ENCODE results near the gene GPD1L. TPM values are rescaled to one million over a fixed set of nuclear protein-coding genes. Genes with fewer than 3 reads are reported as not detected.

Gene GPD1L
- total and polyA plus RNA-seq, 2 of the 4 experiments (the other 2 are of a cell fraction): 3.9 to 7.9 TPM

- Histone ChIP-seq H2BK15ac (ENCODE audit: low read depth, low read length) (no peak overlapping the region), H3K4ac (ENCODE audit: low read depth, low read length) (no peak overlapping the region), H2BK20ac (ENCODE audit: low read depth, low read length) (no peak overlapping the region), H3K4me1 (ENCODE audit: control insufficient read depth, insufficient read depth, low read length) (no peaks in the 10 kb centered on the region), H2BK120ac (ENCODE audit: low read depth, low read length) (no peak overlapping the region), H3K27ac (ENCODE audit: insufficient read depth, low read length) (no peak overlapping the region), H3K36me3 (ENCODE audit: control insufficient read depth, insufficient read depth, low read length) (no peaks in the 10 kb centered on the region), H4K20me1 (ENCODE audit: insufficient read depth, low read length) (no peaks in the 10 kb centered on the region), H3K18ac (ENCODE audit: low read depth, low read length) (no peak overlapping the region), H3K79me1 (ENCODE audit: low read depth in 1 of 2, low read length in 2 of 2) (no peaks in the 10 kb centered on the region), H3K23ac (ENCODE audit: low read depth, low read length) (no peak overlapping the region), H4K5ac (ENCODE audit: low read depth, low read length) (no peak overlapping the region), H2AFZ (replicated peaks; ENCODE audit: low read length, poor library complexity) (no peak overlapping the region), H3K14ac (replicated peaks; ENCODE audit: low read depth, low read length) (no peak overlapping the region), H2BK5ac (ENCODE audit: low read depth, low read length, poor library complexity, severe bottlenecking) (no peak overlapping the region), H3K4me2 (ENCODE audit: low read depth, low read length) (no peak overlapping the region), H4K91ac (ENCODE audit: insufficient read depth, low read depth, low read length) (no peak overlapping the region), H3K9ac (ENCODE audit: low read depth, low read length) (no peak overlapping the region), H4K8ac (ENCODE audit: low read depth in 2 of 2, low read length in 2 of 2) (no peak overlapping the region), H2AK5ac (ENCODE audit: low read depth, low read length) (no peak overlapping the region), H3K9me1 (ENCODE audit: insufficient read depth, low read length) (no peaks in the 10 kb centered on the region), H3K4me3 (ENCODE audit: insufficient read depth, low read depth, low read length) (no peak overlapping the region), H2AK9ac (replicated peaks; ENCODE audit: low read depth, low read length, poor library complexity) (no peak overlapping the region), H3K27me3 (ENCODE audit: control insufficient read depth, insufficient read depth, low read length) (peaks cover 7% of the 10 kb centered on the region), H3K56ac (ENCODE audit: extremely low read depth, insufficient read depth, low read length) (no peak overlapping the region), H3K9me3 (ENCODE audit: control insufficient read depth, insufficient read depth, low read length) (no peaks in the 10 kb centered on the region)
- no TSS peak for BruUV-seq (replicated peaks)
- dilution Hi-C loops (cut with HindIII; ENCODE audit: low sequenced_read_pairs, unreplicated experiment): no loop called here
- intact Hi-C loops (cut with micrococcal nuclease): no loop called here
- no peak for TF ChIP-seq MAZ (IDR thresholded peaks at IDR 0.05; ENCODE audit: borderline replicate concordance, low read depth, low read length)
- no peak for TF ChIP-seq MAFK (IDR thresholded peaks at IDR 0.05; ENCODE audit: low read depth, low read length)
- TF ChIP-seq NFE2L2 (IDR thresholded peaks at IDR 0.05; ENCODE audit: low read depth, low read length): no peak
- no peak for TF ChIP-seq MXI1 (IDR thresholded peaks at IDR 0.05; ENCODE audit: borderline replicate concordance, low read depth, low read length)
- no peak for TF ChIP-seq FOS (IDR thresholded peaks at IDR 0.05; ENCODE audit: low read depth, low read length)
- TF ChIP-seq RCOR1 (IDR thresholded peaks at IDR 0.05; ENCODE audit: insufficient replicate concordance, low read length): no peak
- no peak for TF ChIP-seq CTCF (conservative IDR thresholded peaks at IDR 0.05; ENCODE audit: low read depth, low read length)
- TF ChIP-seq SMC3 (IDR thresholded peaks at IDR 0.05; ENCODE audit: low read depth, low read length): no peak
- no peak for TF ChIP-seq RFX5 (IDR thresholded peaks at IDR 0.05; ENCODE audit: low read depth, low read length)
- TF ChIP-seq, protein P1, sequence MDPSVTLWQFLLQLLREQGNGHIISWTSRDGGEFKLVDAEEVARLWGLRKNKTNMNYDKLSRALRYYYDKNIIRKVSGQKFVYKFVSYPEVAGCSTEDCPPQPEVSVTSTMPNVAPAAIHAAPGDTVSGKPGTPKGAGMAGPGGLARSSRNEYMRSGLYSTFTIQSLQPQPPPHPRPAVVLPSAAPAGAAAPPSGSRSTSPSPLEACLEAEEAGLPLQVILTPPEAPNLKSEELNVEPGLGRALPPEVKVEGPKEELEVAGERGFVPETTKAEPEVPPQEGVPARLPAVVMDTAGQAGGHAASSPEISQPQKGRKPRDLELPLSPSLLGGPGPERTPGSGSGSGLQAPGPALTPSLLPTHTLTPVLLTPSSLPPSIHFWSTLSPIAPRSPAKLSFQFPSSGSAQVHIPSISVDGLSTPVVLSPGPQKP (IDR thresholded peaks at IDR 0.05; ENCODE audit: borderline replicate concordance, low read depth, low read length): no peak
- no peak for TF ChIP-seq USF2 (IDR thresholded peaks at IDR 0.05; ENCODE audit: low read depth, low read length)
- TF ChIP-seq CHD1 (IDR thresholded peaks at IDR 0.05; ENCODE audit: low read depth, low read length): no peak
- TF ChIP-seq BHLHE40 (IDR thresholded peaks at IDR 0.05; ENCODE audit: low read depth, low read length): no peak
- no peak for TF ChIP-seq CEBPB (IDR thresholded peaks at IDR 0.05; ENCODE audit: low read depth, low read length)
- TF ChIP-seq POLR2A (IDR thresholded peaks at IDR 0.05; ENCODE audit: low read depth, low read length): no peak
- TF ChIP-seq RAD21 (IDR thresholded peaks at IDR 0.05; ENCODE audit: low read length): no peak
- POLR2A ChIA-PET (ENCODE audit: unreplicated experiment): no interaction called here
- WGBS, 2 experiments (ENCODE audit: extremely low coverage in 2 of 2, insufficient read length in 1 of 2): 80% methylated on average over 1 of the region's 1 CpG; no CpG with 5 or more reads in 1 of the 2 experiments
- ATAC-seq (ENCODE audit: low read depth): no peak
- CTCF ChIA-PET: no interaction called here
- DNase-seq: no peak
- in situ Hi-C loops (cut with MboI; ENCODE audit: low sequenced_read_pairs): no loop called here
These were observed 88.2 kb downstream of the GPD1L start for GRCh38 chr3:32194653-32195052.
